HCT116 (cell line): ENCODE results near the gene SMIM21. TPM values are rescaled to one million over a fixed set of nuclear protein-coding genes. Genes with fewer than 3 reads are reported as not detected.

Experiments
- ATAC-seq: fragments of 200-7000 bp; cut with Tn5 transposase; 2 replicates; pipeline ENCODE4 v1.9.1; 2020; ENCODE audit warnings: mild to moderate bottlenecking, moderate library complexity
- BruUV-seq: library from RNA; stranded (reverse); fragments of 400-500 nt; replicated peaks from 2 replicates; lab custom pipeline; 2021; lab: Mats Ljungman, UMichigan
- CTCF ChIA-PET: fragments of 300-600 bp; sonication (Branson Sonifier 250); formaldehyde crosslinking; loops from one replicate; lab custom pipeline; 2021; ENCODE audit warnings: antibody characterized with exemption; lab: Charles Lee
- POLR2A ChIA-PET: fragments of 300-600, 350-600 bp; sonication (Branson Sonifier 250); formaldehyde crosslinking; loops from one replicate; lab custom pipeline; 2021; ENCODE audit warnings: antibody characterized with exemption; lab: Charles Lee
- RAD21 ChIA-PET, 2 experiments: fragments of 300-600 bp; sonication (Branson Sonifier 250); formaldehyde crosslinking; loops; one replicate each; lab custom pipeline; 2023; ENCODE audit warnings: low total read pairs in 2 of 2; ENCODE audit not compliant: uncharacterized antibody in 2 of 2, unreplicated experiment in 2 of 2, low non-redundant PET in 1 of 2; lab: Charles Lee
- DNase-seq: peaks from one replicate; pipeline ENCODE4 v3.0.0-alpha.2; 2010; ENCODE audit warnings: low read depth, low spot score
- H2AFZ ChIP-seq: fragments of 200-600 bp; shearing (Covaris generic), sonication (generic); 2 replicates; pipeline ENCODE4 v1.6.1; 2017; ENCODE audit warnings: low read depth, mixed run types, mixed read lengths, antibody characterized with exemption, low read length; ENCODE audit not compliant: poor library complexity, severe bottlenecking
- H3K27ac ChIP-seq: 2 replicates; pipeline ENCODE4 v1.5.1; 2012; ENCODE audit warnings: low read depth, low read length
- H3K27me3 ChIP-seq: fragments of 200-600 bp; sonication (generic); 2 replicates; pipeline ENCODE4 v1.6.1; 2016; ENCODE audit warnings: mixed run types, low read length, mixed read lengths; ENCODE audit not compliant: insufficient read depth
- H3K36me3 ChIP-seq, 2 experiments: fragments of 200-500 bp in 1 of 2; fragments of 200-600 bp in 1 of 2; sonication (Bioruptor generic) in 1 of 2; sonication (generic) in 1 of 2; 2 replicates each; pipeline versions ENCODE4 v1.5.1 to v1.6.1; 2014 to 2016; ENCODE audit warnings: low read length in 2 of 2, inconsistent platforms in 1 of 2, mixed read lengths in 1 of 2, mixed run types in 1 of 2; ENCODE audit not compliant: insufficient read depth in 2 of 2, control insufficient read depth in 1 of 2
- H3K4me1 ChIP-seq, 2 experiments: fragments of 200-600 bp in 1 of 2; sonication (generic) in 1 of 2; 2 replicates each; pipeline versions ENCODE4 v1.5.1 to v1.6.1; 2012 to 2017; ENCODE audit warnings: low read length in 2 of 2, inconsistent platforms in 1 of 2, mild to moderate bottlenecking in 1 of 2, mixed read lengths in 1 of 2, mixed run types in 1 of 2, moderate library complexity in 1 of 2; ENCODE audit not compliant: insufficient read depth in 2 of 2, control insufficient read depth in 1 of 2
- H3K4me2 ChIP-seq: fragments of 200-600 bp; sonication (generic); 2 replicates; pipeline ENCODE4 v1.6.1; 2017; ENCODE audit warnings: mixed run types, low read length, mixed read lengths
- H3K4me3 ChIP-seq, 2 experiments: fragments of 200-600 bp in 1 of 2; sonication (generic) in 1 of 2; replicated peaks in 1 of 2; 2 replicates each; pipeline ENCODE4 v1.5.1; 2011 to 2016; ENCODE audit warnings: low read length in 2 of 2, control low read depth in 1 of 2, low read depth in 1 of 2, mild to moderate bottlenecking in 1 of 2, mixed read lengths in 1 of 2, mixed run types in 1 of 2
- H3K79me2 ChIP-seq: fragments of 200-600 bp; sonication (generic); 2 replicates; pipeline ENCODE4 v1.6.1; 2017; ENCODE audit warnings: mild to moderate bottlenecking, mixed run types, low read length, moderate library complexity, mixed read lengths; ENCODE audit not compliant: insufficient read depth
- H3K9ac ChIP-seq: fragments of 200-600 bp; sonication (generic); 2 replicates; pipeline ENCODE4 v1.6.1; 2016; ENCODE audit warnings: low read length, mixed read lengths
- H3K9me2 ChIP-seq: fragments of 200-600 bp; sonication (generic), shearing (Covaris generic); 2 replicates; pipeline ENCODE4 v1.6.1; 2017; ENCODE audit warnings: mixed run types, mild to moderate bottlenecking, moderate library complexity; ENCODE audit not compliant: insufficient read depth
- H3K9me3 ChIP-seq, 2 experiments: fragments of 200-500 bp in 1 of 2; fragments of 200-600 bp in 1 of 2; sonication (Bioruptor generic) in 1 of 2; sonication (generic) in 1 of 2; 2 replicates each; pipeline ENCODE4 v1.6.1; 2014 to 2017; ENCODE audit warnings: low read length in 2 of 2, mixed read lengths in 2 of 2, inconsistent platforms in 1 of 2, low read depth in 1 of 2, mild to moderate bottlenecking in 1 of 2, mixed run types in 1 of 2, moderate library complexity in 1 of 2; ENCODE audit not compliant: control insufficient read depth in 1 of 2, insufficient read depth in 1 of 2
- H4K20me1 ChIP-seq: fragments of 200-600 bp; sonication (generic), shearing (Covaris generic); 2 replicates; pipeline ENCODE4 v1.6.1; 2017; ENCODE audit warnings: mixed run types, mild to moderate bottlenecking, moderate library complexity; ENCODE audit not compliant: insufficient read depth
- ATF3 ChIP-seq: IDR thresholded peaks from 2 replicates; pipeline ENCODE4 v1.6.1; 2012
- CEBPB ChIP-seq: IDR thresholded peaks from 2 replicates; pipeline ENCODE4 v1.6.1; 2012; ENCODE audit warnings: low read depth
- ELF1 ChIP-seq: IDR thresholded peaks from 2 replicates; pipeline ENCODE4 v1.6.1; 2012; ENCODE audit warnings: low read depth, borderline replicate concordance
- FOSL1 ChIP-seq: IDR thresholded peaks from 2 replicates; pipeline ENCODE4 v1.6.1; 2012; ENCODE audit warnings: low read depth
- MAX ChIP-seq: IDR thresholded peaks from 2 replicates; pipeline ENCODE4 v1.6.1; 2012
- REST ChIP-seq: IDR thresholded peaks from 2 replicates; pipeline ENCODE4 v1.6.1; 2012; ENCODE audit warnings: low read depth
- SIN3A ChIP-seq: IDR thresholded peaks from 2 replicates; pipeline ENCODE4 v1.6.1; 2012; ENCODE audit warnings: low read depth
- SP1 ChIP-seq: IDR thresholded peaks from 2 replicates; pipeline ENCODE4 v1.6.1; 2012; ENCODE audit warnings: low read depth
- SRF ChIP-seq: IDR thresholded peaks from 2 replicates; pipeline ENCODE4 v1.6.1; 2012; ENCODE audit warnings: low read depth
- ZFX ChIP-seq: fragments of 450-650 bp; IDR thresholded peaks from 2 replicates; pipeline ENCODE4 v1.6.1; 2017
- ZNF274 ChIP-seq: fragments of 200-500 bp; sonication (Bioruptor generic); IDR thresholded peaks from 2 replicates; pipeline ENCODE4 v1.6.1; 2014; ENCODE audit warnings: mild to moderate bottlenecking, low read depth, low read length, inconsistent platforms
- intact Hi-C: fragments of 100-400 bp; cut with micrococcal nuclease; formaldehyde crosslinking; loops from 2 replicates; pipeline ENCODE4 v1.10.0; 2022
- total RNA-seq: library from RNA; stranded (reverse); gene quantifications from one replicate; pipeline ENCODE4 v1.2.1, GENCODE V29; 2021; ENCODE audit not compliant: unreplicated experiment
- TF ChIP-seq, protein P1 (sequence below): IDR thresholded peaks from 2 replicates; pipeline ENCODE4 v1.6.1; 2011; ENCODE audit warnings: mild to moderate bottlenecking, low read length, moderate library complexity; ENCODE audit not compliant: insufficient replicate concordance; ENCODE audit errors: extremely low read depth

SMIM21 gene
- total RNA-seq, 1 experiment from 2014 or later, result not detected

- H3K4me2 ChIP-seq, result no peak overlapping the region
- TF ChIP-seq FOSL1 (no peak), SIN3A (no peak), CEBPB (no peak), ZNF274 (no peak), REST (no peak), ZFX (no peak), SP1 (no peak), SRF (no peak), ELF1 (no peak), ATF3 (no peak), MAX (no peak)
- TF ChIP-seq, protein P1, sequence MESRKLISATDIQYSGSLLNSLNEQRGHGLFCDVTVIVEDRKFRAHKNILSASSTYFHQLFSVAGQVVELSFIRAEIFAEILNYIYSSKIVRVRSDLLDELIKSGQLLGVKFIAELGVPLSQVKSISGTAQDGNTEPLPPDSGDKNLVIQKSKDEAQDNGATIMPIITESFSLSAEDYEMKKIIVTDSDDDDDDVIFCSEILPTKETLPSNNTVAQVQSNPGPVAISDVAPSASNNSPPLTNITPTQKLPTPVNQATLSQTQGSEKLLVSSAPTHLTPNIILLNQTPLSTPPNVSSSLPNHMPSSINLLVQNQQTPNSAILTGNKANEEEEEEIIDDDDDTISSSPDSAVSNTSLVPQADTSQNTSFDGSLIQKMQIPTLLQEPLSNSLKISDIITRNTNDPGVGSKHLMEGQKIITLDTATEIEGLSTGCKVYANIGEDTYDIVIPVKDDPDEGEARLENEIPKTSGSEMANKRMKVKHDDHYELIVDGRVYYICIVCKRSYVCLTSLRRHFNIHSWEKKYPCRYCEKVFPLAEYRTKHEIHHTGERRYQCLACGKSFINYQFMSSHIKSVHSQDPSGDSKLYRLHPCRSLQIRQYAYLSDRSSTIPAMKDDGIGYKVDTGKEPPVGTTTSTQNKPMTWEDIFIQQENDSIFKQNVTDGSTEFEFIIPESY, result no peak
- H4K20me1 ChIP-seq, result no peaks in the 10 kb centered on the region
- no peaks in the 10 kb centered on the region for H3K27me3 ChIP-seq
- H3K27ac ChIP-seq, result no peak overlapping the region
- no peaks in the 10 kb centered on the region for H3K4me1 ChIP-seq
- H3K9me3 ChIP-seq, result no peaks in the 10 kb centered on the region
- no peak overlapping the region for H3K9ac ChIP-seq
- no peaks in the 10 kb centered on the region for H3K9me2 ChIP-seq
- DNase-seq (no peak), ATAC-seq (no peak)
- no TSS peak for BruUV-seq
- H3K4me3 ChIP-seq, result no peak overlapping the region
- H2AFZ ChIP-seq, result no peak overlapping the region
- POLR2A ChIA-PET, result no interaction called here
- H3K79me2 ChIP-seq, result no peaks in the 10 kb centered on the region
- intact Hi-C loops, result no loop called here
- RAD21 ChIA-PET, result no interaction called here
- H3K36me3 ChIP-seq, result no peaks in the 10 kb centered on the region
- CTCF ChIA-PET, result no interaction called here
Observed at GRCh38 chr18:75437979-75438378, 10.5 kb upstream of the SMIM21 start.
